ENCODE measurements around the gene OPRD1.
"Not testable (repeated sequence)": the region's sequence is repeated elsewhere in the genome, so short reads cannot be mapped to it uniquely, and the experiment has no call there.

The OPRD1 gene

GRCh38 chr1:28815533-28816185 lies 3.7 kb downstream of the OPRD1 start:
- DNase-seq (ENCODE audit: extremely low read depth, low read depth) = no peak
- TF ChIP-seq CTCF (IDR thresholded peaks at IDR 0.05; ENCODE audit: low read depth, low read length) = no peak

- TF ChIP-seq CTCF (IDR thresholded peaks at IDR 0.05; ENCODE audit: low read depth, low read length) = no peak
- no peak for DNase-seq (ENCODE audit: extremely low read depth, low read depth)
Observed at GRCh38 chr1:28817133-28817532, 5.2 kb downstream of the OPRD1 start.

- no peak for TF ChIP-seq CTCF (IDR thresholded peaks at IDR 0.05; ENCODE audit: low read depth, low read length)
- DNase-seq (ENCODE audit: extremely low read depth, low read depth) = no peak
Observed at GRCh38 chr1:28819020-28819419, 7.0 kb downstream of the OPRD1 start.

GRCh38 chr1:28822799-28823198 lies 10.8 kb downstream of the OPRD1 start:
- no peak for DNase-seq (ENCODE audit: extremely low read depth, low read depth)
- no peak for TF ChIP-seq CTCF (IDR thresholded peaks at IDR 0.05; ENCODE audit: low read depth, low read length)

- DNase-seq (ENCODE audit: extremely low read depth, low read depth) = not testable (repeated sequence)
Observed at GRCh38 chr1:28824061-28824460, 12.1 kb downstream of the OPRD1 start.

GRCh38 chr1:28828227-28828858 lies 16.4 kb downstream of the OPRD1 start:
- not testable (repeated sequence) for DNase-seq (ENCODE audit: extremely low read depth, low read depth)

GRCh38 chr1:28830814-28831213 lies 18.8 kb downstream of the OPRD1 start:
- TF ChIP-seq CTCF (IDR thresholded peaks at IDR 0.05; ENCODE audit: low read depth, low read length) = no peak
- DNase-seq (ENCODE audit: extremely low read depth, low read depth) = no peak

- DNase-seq (ENCODE audit: extremely low read depth, low read depth) = no peak
- no peak for TF ChIP-seq CTCF (IDR thresholded peaks at IDR 0.05; ENCODE audit: low read depth, low read length)
Observed at GRCh38 chr1:28832966-28833365, 21.0 kb downstream of the OPRD1 start.
